HCT116 (cell line): Measurements from ENCODE around the gene HBG1. TPM values are rescaled to one million over a fixed set of nuclear protein-coding genes. Genes with fewer than 3 reads are reported as not detected.

Source experiments
- ATAC-seq: fragments of 200-7000 bp; cut with Tn5 transposase; 2 replicates; pipeline ENCODE4 v1.9.1; 2020; ENCODE audit warnings: mild to moderate bottlenecking, moderate library complexity
- BruUV-seq: library from RNA; stranded (reverse); fragments of 400-500 nt; replicated peaks from 2 replicates; lab custom pipeline; 2021; lab: Mats Ljungman, UMichigan
- CTCF ChIA-PET: fragments of 300-600 bp; sonication (Branson Sonifier 250); formaldehyde crosslinking; loops from one replicate; lab custom pipeline; 2021; ENCODE audit warnings: antibody characterized with exemption; lab: Charles Lee
- POLR2A ChIA-PET: fragments of 300-600, 350-600 bp; sonication (Branson Sonifier 250); formaldehyde crosslinking; loops from one replicate; lab custom pipeline; 2021; ENCODE audit warnings: antibody characterized with exemption; lab: Charles Lee
- RAD21 ChIA-PET, 2 experiments: fragments of 300-600 bp; sonication (Branson Sonifier 250); formaldehyde crosslinking; loops; one replicate each; lab custom pipeline; 2023; ENCODE audit warnings: low total read pairs in 2 of 2; ENCODE audit not compliant: uncharacterized antibody in 2 of 2, unreplicated experiment in 2 of 2, low non-redundant PET in 1 of 2; lab: Charles Lee
- DNase-seq: peaks from one replicate; pipeline ENCODE4 v3.0.0-alpha.2; 2010; ENCODE audit warnings: low read depth, low spot score
- H2AFZ ChIP-seq: fragments of 200-600 bp; shearing (Covaris generic), sonication (generic); 2 replicates; pipeline ENCODE4 v1.6.1; 2017; ENCODE audit warnings: low read depth, mixed run types, mixed read lengths, antibody characterized with exemption, low read length; ENCODE audit not compliant: poor library complexity, severe bottlenecking
- H3K27ac ChIP-seq: 2 replicates; pipeline ENCODE4 v1.5.1; 2012; ENCODE audit warnings: low read depth, low read length
- H3K27me3 ChIP-seq: fragments of 200-600 bp; sonication (generic); 2 replicates; pipeline ENCODE4 v1.6.1; 2016; ENCODE audit warnings: mixed run types, low read length, mixed read lengths; ENCODE audit not compliant: insufficient read depth
- H3K36me3 ChIP-seq, 2 experiments: fragments of 200-500 bp in 1 of 2; fragments of 200-600 bp in 1 of 2; sonication (Bioruptor generic) in 1 of 2; sonication (generic) in 1 of 2; 2 replicates each; pipeline versions ENCODE4 v1.5.1 to v1.6.1; 2014 to 2016; ENCODE audit warnings: low read length in 2 of 2, inconsistent platforms in 1 of 2, mixed read lengths in 1 of 2, mixed run types in 1 of 2; ENCODE audit not compliant: insufficient read depth in 2 of 2, control insufficient read depth in 1 of 2
- H3K4me1 ChIP-seq, 2 experiments: fragments of 200-600 bp in 1 of 2; sonication (generic) in 1 of 2; 2 replicates each; pipeline versions ENCODE4 v1.5.1 to v1.6.1; 2012 to 2017; ENCODE audit warnings: low read length in 2 of 2, inconsistent platforms in 1 of 2, mild to moderate bottlenecking in 1 of 2, mixed read lengths in 1 of 2, mixed run types in 1 of 2, moderate library complexity in 1 of 2; ENCODE audit not compliant: insufficient read depth in 2 of 2, control insufficient read depth in 1 of 2
- H3K4me2 ChIP-seq: fragments of 200-600 bp; sonication (generic); 2 replicates; pipeline ENCODE4 v1.6.1; 2017; ENCODE audit warnings: mixed run types, low read length, mixed read lengths
- H3K4me3 ChIP-seq, 2 experiments: fragments of 200-600 bp in 1 of 2; sonication (generic) in 1 of 2; replicated peaks in 1 of 2; 2 replicates each; pipeline ENCODE4 v1.5.1; 2011 to 2016; ENCODE audit warnings: low read length in 2 of 2, control low read depth in 1 of 2, low read depth in 1 of 2, mild to moderate bottlenecking in 1 of 2, mixed read lengths in 1 of 2, mixed run types in 1 of 2
- H3K79me2 ChIP-seq: fragments of 200-600 bp; sonication (generic); 2 replicates; pipeline ENCODE4 v1.6.1; 2017; ENCODE audit warnings: mild to moderate bottlenecking, mixed run types, low read length, moderate library complexity, mixed read lengths; ENCODE audit not compliant: insufficient read depth
- H3K9ac ChIP-seq: fragments of 200-600 bp; sonication (generic); 2 replicates; pipeline ENCODE4 v1.6.1; 2016; ENCODE audit warnings: low read length, mixed read lengths
- H3K9me2 ChIP-seq: fragments of 200-600 bp; sonication (generic), shearing (Covaris generic); 2 replicates; pipeline ENCODE4 v1.6.1; 2017; ENCODE audit warnings: mixed run types, mild to moderate bottlenecking, moderate library complexity; ENCODE audit not compliant: insufficient read depth
- H3K9me3 ChIP-seq, 2 experiments: fragments of 200-500 bp in 1 of 2; fragments of 200-600 bp in 1 of 2; sonication (Bioruptor generic) in 1 of 2; sonication (generic) in 1 of 2; 2 replicates each; pipeline ENCODE4 v1.6.1; 2014 to 2017; ENCODE audit warnings: low read length in 2 of 2, mixed read lengths in 2 of 2, inconsistent platforms in 1 of 2, low read depth in 1 of 2, mild to moderate bottlenecking in 1 of 2, mixed run types in 1 of 2, moderate library complexity in 1 of 2; ENCODE audit not compliant: control insufficient read depth in 1 of 2, insufficient read depth in 1 of 2
- H4K20me1 ChIP-seq: fragments of 200-600 bp; sonication (generic), shearing (Covaris generic); 2 replicates; pipeline ENCODE4 v1.6.1; 2017; ENCODE audit warnings: mixed run types, mild to moderate bottlenecking, moderate library complexity; ENCODE audit not compliant: insufficient read depth
- CBX3 ChIP-seq: IDR thresholded peaks from 2 replicates; pipeline ENCODE4 v1.6.1; 2012; ENCODE audit warnings: low read depth
- CEBPB ChIP-seq: IDR thresholded peaks from 2 replicates; pipeline ENCODE4 v1.6.1; 2012; ENCODE audit warnings: low read depth
- ELF1 ChIP-seq: IDR thresholded peaks from 2 replicates; pipeline ENCODE4 v1.6.1; 2012; ENCODE audit warnings: low read depth, borderline replicate concordance
- EZH2phosphoT487 ChIP-seq: fragments of 200-600 bp; IDR thresholded peaks from 2 replicates; pipeline ENCODE4 v1.6.1; 2018; ENCODE audit warnings: antibody characterized with exemption, borderline replicate concordance
- FOSL1 ChIP-seq: IDR thresholded peaks from 2 replicates; pipeline ENCODE4 v1.6.1; 2012; ENCODE audit warnings: low read depth
- JUND ChIP-seq: IDR thresholded peaks from 2 replicates; pipeline ENCODE4 v1.6.1; 2012
- RAD21 ChIP-seq: IDR thresholded peaks from 2 replicates; pipeline ENCODE4 v1.6.1; 2012; ENCODE audit warnings: low read depth, mild to moderate bottlenecking
- YY1 ChIP-seq: IDR thresholded peaks from 2 replicates; pipeline ENCODE4 v1.6.1; 2011; ENCODE audit warnings: low read length, low read depth, moderate library complexity, mild to moderate bottlenecking; ENCODE audit not compliant: insufficient replicate concordance; ENCODE audit errors: extremely low read depth
- intact Hi-C: fragments of 100-400 bp; cut with micrococcal nuclease; formaldehyde crosslinking; loops from 2 replicates; pipeline ENCODE4 v1.10.0; 2022
- total RNA-seq: library from RNA; stranded (reverse); gene quantifications from one replicate; pipeline ENCODE4 v1.2.1, GENCODE V29; 2021; ENCODE audit not compliant: unreplicated experiment
- TF ChIP-seq, protein P1 (sequence below): IDR thresholded peaks from 2 replicates; pipeline ENCODE4 v1.6.1; 2012; ENCODE audit warnings: low read depth
- TF ChIP-seq, protein P2 (sequence below): IDR thresholded peaks from 2 replicates; pipeline ENCODE4 v1.6.1; 2011; ENCODE audit warnings: mild to moderate bottlenecking, low read length, moderate library complexity; ENCODE audit not compliant: insufficient replicate concordance; ENCODE audit errors: extremely low read depth
- TF ChIP-seq, protein P3 (sequence below): IDR thresholded peaks from 2 replicates; pipeline ENCODE4 v1.6.1; 2012

Gene HBG1
- total RNA-seq, 1 experiment from 2014 or later = 3.6 TPM

DNA sequence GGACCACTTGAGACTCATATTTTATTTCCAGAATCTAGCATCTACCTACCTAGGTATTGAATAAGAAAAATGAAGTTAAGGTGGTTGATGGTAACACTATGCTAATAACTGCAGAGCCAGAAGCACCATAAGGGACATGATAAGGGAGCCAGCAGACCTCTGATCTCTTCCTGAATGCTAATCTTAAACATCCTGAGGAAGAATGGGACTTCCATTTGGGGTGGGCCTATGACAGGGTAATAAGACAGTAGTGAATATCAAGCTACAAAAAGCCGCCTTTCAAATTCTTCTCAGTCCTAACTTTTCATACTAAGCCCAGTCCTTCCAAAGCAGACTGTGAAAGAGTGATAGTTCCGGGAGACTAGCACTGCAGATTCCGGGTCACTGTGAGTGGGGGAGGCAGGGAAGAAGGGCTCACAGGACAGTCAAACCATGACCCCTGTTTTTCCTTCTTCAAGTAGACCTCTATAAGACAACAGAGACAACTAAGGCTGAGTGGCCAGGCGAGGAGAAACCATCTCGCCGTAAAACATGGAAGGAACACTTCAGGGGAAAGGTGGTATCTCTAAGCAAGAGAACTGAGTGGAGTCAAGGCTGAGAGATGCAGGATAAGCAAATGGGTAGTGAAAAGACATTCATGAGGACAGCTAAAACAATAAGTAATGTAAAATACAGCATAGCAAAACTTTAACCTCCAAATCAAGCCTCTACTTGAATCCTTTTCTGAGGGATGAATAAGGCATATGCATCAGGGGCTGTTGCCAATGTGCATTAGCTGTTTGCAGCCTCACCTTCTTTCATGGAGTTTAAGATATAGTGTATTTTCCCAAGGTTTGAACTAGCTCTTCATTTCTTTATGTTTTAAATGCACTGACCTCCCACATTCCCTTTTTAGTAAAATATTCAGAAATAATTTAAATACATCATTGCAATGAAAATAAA lies 24.8 kb downstream of the HBG1 start:
- TF ChIP-seq CBX3 = no peak
- TF ChIP-seq, protein P1, sequence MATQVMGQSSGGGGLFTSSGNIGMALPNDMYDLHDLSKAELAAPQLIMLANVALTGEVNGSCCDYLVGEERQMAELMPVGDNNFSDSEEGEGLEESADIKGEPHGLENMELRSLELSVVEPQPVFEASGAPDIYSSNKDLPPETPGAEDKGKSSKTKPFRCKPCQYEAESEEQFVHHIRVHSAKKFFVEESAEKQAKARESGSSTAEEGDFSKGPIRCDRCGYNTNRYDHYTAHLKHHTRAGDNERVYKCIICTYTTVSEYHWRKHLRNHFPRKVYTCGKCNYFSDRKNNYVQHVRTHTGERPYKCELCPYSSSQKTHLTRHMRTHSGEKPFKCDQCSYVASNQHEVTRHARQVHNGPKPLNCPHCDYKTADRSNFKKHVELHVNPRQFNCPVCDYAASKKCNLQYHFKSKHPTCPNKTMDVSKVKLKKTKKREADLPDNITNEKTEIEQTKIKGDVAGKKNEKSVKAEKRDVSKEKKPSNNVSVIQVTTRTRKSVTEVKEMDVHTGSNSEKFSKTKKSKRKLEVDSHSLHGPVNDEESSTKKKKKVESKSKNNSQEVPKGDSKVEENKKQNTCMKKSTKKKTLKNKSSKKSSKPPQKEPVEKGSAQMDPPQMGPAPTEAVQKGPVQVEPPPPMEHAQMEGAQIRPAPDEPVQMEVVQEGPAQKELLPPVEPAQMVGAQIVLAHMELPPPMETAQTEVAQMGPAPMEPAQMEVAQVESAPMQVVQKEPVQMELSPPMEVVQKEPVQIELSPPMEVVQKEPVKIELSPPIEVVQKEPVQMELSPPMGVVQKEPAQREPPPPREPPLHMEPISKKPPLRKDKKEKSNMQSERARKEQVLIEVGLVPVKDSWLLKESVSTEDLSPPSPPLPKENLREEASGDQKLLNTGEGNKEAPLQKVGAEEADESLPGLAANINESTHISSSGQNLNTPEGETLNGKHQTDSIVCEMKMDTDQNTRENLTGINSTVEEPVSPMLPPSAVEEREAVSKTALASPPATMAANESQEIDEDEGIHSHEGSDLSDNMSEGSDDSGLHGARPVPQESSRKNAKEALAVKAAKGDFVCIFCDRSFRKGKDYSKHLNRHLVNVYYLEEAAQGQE = no peak
- TF ChIP-seq, protein P2, sequence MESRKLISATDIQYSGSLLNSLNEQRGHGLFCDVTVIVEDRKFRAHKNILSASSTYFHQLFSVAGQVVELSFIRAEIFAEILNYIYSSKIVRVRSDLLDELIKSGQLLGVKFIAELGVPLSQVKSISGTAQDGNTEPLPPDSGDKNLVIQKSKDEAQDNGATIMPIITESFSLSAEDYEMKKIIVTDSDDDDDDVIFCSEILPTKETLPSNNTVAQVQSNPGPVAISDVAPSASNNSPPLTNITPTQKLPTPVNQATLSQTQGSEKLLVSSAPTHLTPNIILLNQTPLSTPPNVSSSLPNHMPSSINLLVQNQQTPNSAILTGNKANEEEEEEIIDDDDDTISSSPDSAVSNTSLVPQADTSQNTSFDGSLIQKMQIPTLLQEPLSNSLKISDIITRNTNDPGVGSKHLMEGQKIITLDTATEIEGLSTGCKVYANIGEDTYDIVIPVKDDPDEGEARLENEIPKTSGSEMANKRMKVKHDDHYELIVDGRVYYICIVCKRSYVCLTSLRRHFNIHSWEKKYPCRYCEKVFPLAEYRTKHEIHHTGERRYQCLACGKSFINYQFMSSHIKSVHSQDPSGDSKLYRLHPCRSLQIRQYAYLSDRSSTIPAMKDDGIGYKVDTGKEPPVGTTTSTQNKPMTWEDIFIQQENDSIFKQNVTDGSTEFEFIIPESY = no peak
- no peak for TF ChIP-seq YY1
- no peak for TF ChIP-seq FOSL1
- no peak for TF ChIP-seq ELF1
- TF ChIP-seq JUND = no peak
- no peak for TF ChIP-seq EZH2phosphoT487
- no peak for TF ChIP-seq RAD21
- TF ChIP-seq, protein P3, sequence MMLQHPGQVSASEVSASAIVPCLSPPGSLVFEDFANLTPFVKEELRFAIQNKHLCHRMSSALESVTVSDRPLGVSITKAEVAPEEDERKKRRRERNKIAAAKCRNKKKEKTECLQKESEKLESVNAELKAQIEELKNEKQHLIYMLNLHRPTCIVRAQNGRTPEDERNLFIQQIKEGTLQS = no peak
- TF ChIP-seq CEBPB = no peak
- TF ChIP-seq, all 23 proteins: peak for 0
- H4K20me1 ChIP-seq = no peaks in the 10 kb centered on the region
- ChIA-PET CTCF (no interaction called here), RAD21 (no interaction called here), POLR2A (no interaction called here)
- H3K9me3 ChIP-seq = no peaks in the 10 kb centered on the region
- H3K9me2 ChIP-seq = no peaks in the 10 kb centered on the region
- no peak overlapping the region for H3K4me3 ChIP-seq
- BruUV-seq = no TSS peak
- ATAC-seq = no peak
- H3K4me2 ChIP-seq = no peak overlapping the region
- H3K9ac ChIP-seq = no peak overlapping the region
- no peak overlapping the region for H2AFZ ChIP-seq
- intact Hi-C loops = no loop called here
- no peak overlapping the region for H3K27ac ChIP-seq
- H3K36me3 ChIP-seq = no peaks in the 10 kb centered on the region
- DNase-seq = no peak
- no peaks in the 10 kb centered on the region for H3K79me2 ChIP-seq
- H3K4me1 ChIP-seq = no peaks in the 10 kb centered on the region
- no peaks in the 10 kb centered on the region for H3K27me3 ChIP-seq
